ENCODE measurements around the gene AAR2. TPM values are rescaled to one million over a fixed set of nuclear protein-coding genes. Genes with fewer than 3 reads are reported as not detected.
A peak's percentile ranks its signal among the peaks of the same experiment; 100 is the strongest.

AAR2 gene, protein sequence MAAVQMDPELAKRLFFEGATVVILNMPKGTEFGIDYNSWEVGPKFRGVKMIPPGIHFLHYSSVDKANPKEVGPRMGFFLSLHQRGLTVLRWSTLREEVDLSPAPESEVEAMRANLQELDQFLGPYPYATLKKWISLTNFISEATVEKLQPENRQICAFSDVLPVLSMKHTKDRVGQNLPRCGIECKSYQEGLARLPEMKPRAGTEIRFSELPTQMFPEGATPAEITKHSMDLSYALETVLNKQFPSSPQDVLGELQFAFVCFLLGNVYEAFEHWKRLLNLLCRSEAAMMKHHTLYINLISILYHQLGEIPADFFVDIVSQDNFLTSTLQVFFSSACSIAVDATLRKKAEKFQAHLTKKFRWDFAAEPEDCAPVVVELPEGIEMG
- total RNA-seq (20.5 TPM), polyA plus RNA-seq (ENCODE audit: insufficient read depth in 1 of 8, insufficient read length in 8 of 8, low replicate concordance in 1 of 8) (10 to 100 TPM; 24.8 to 28.9 (median 27.4) TPM)
- long read RNA-seq, donor 1, partial matches to known transcripts = 10 of 14 reads
- long read RNA-seq, donor 1, other reads (novel, unspliced or antisense) = 0 of 14 reads
- long read RNA-seq, donor 2, partial matches to known transcripts = 0 of 4 reads
- long read RNA-seq, donor 2, other reads (novel, unspliced or antisense) = 0 of 4 reads
- long read RNA-seq, donor 3, partial matches to known transcripts = 7 of 13 reads
- long read RNA-seq, donor 3, other reads (novel, unspliced or antisense) = 0 of 13 reads
- long read RNA-seq, donor 4, transcript AAR2-201 (4 exons, 2,430 nt) = major isoform, 5 of 5 reads
- long read RNA-seq, donor 4, partial matches to known transcripts = 0 of 5 reads
- long read RNA-seq, donor 4, other reads (novel, unspliced or antisense) = 0 of 5 reads
- long read RNA-seq, donor 5, transcript AAR2-201 (4 exons, 2,430 nt) = major isoform, 16 of 27 reads
- long read RNA-seq, donor 5, partial matches to known transcripts = 9 of 27 reads
- long read RNA-seq, donor 5, other reads (novel, unspliced or antisense) = 0 of 27 reads
- long read RNA-seq, donor 6, transcript AAR2-201 (4 exons, 2,430 nt) = major isoform, 13 of 17 reads
- long read RNA-seq, donor 6, partial matches to known transcripts = 0 of 17 reads
- long read RNA-seq, donor 6, other reads (novel, unspliced or antisense) = 0 of 17 reads
- long read RNA-seq, donor 7, transcript AAR2-201 (4 exons, 2,430 nt) = major isoform, 11 of 13 reads
- long read RNA-seq, donor 7, partial matches to known transcripts = 0 of 13 reads
- long read RNA-seq, donor 7, other reads (novel, unspliced or antisense) = 0 of 13 reads
- long read RNA-seq, donor 8, transcript AAR2-201 (4 exons, 2,430 nt) = major isoform, 6 of 6 reads
- long read RNA-seq, donor 8, partial matches to known transcripts = 0 of 6 reads
- long read RNA-seq, donor 8, other reads (novel, unspliced or antisense) = 0 of 6 reads
- long read RNA-seq, donor 9, partial matches to known transcripts = 0 of 4 reads
- long read RNA-seq, donor 9, other reads (novel, unspliced or antisense) = 0 of 4 reads
- long read RNA-seq, donor 10, transcript AAR2-201 (4 exons, 2,430 nt) = major isoform, 6 of 7 reads
- long read RNA-seq, donor 10, partial matches to known transcripts = 0 of 7 reads
- long read RNA-seq, donor 10, other reads (novel, unspliced or antisense) = 0 of 7 reads
- long read RNA-seq, donor 11, transcript AAR2-201 (4 exons, 2,430 nt) = major isoform, 8 of 8 reads
- long read RNA-seq, donor 11, partial matches to known transcripts = 0 of 8 reads
- long read RNA-seq, donor 11, other reads (novel, unspliced or antisense) = 0 of 8 reads

GRCh38 chr20:36235892-36236785 is at the start of gene AAR2:
TSS of gene AAR2 (plus strand) at chr20:36236478. CDS start at chr20:36239869, 3,391 bp downstream.
- H3K36me3 ChIP-seq (ENCODE audit: control insufficient read depth, insufficient read depth, low read length) = peaks cover 17% of the 10 kb centered on the region
- no peaks in the 10 kb centered on the region for H3K27me3 ChIP-seq (ENCODE audit: control insufficient read depth, insufficient read depth, low read length)
- H3K27ac ChIP-seq (ENCODE audit: low read length) = peak within 1 kb of the TSS; percentile 86
- peak within 1 kb of the TSS; percentile 82 for H3K4me3 ChIP-seq (ENCODE audit: low read length)
- WGBS (ENCODE audit: insufficient coverage) = 13% methylated on average over 39 of the region's 44 CpGs
- no peaks in the 10 kb centered on the region for H3K9me3 ChIP-seq (replicated peaks; ENCODE audit: control insufficient read depth, low read depth, low read length)
- peak; percentile 89 for DNase-seq
- H3K4me1 ChIP-seq (ENCODE audit: control insufficient read depth, insufficient read depth, low read length) = peaks cover 13% of the 10 kb centered on the region

- no peak overlapping the region for H3K4me3 ChIP-seq (ENCODE audit: low read length)
- 94% methylated on average over 6 of the region's 10 CpGs for WGBS (ENCODE audit: insufficient coverage)
- H3K9me3 ChIP-seq (replicated peaks; ENCODE audit: control insufficient read depth, low read depth, low read length) = no peaks in the 10 kb centered on the region
- H3K27me3 ChIP-seq (ENCODE audit: control insufficient read depth, insufficient read depth, low read length) = no peaks in the 10 kb centered on the region
- H3K27ac ChIP-seq (ENCODE audit: low read length) = no peak overlapping the region
- H3K36me3 ChIP-seq (ENCODE audit: control insufficient read depth, insufficient read depth, low read length) = peaks cover 36% of the 10 kb centered on the region
- no peak for DNase-seq
- no peaks in the 10 kb centered on the region for H3K4me1 ChIP-seq (ENCODE audit: control insufficient read depth, insufficient read depth, low read length)
Observed at GRCh38 chr20:36193977-36194712, 42.1 kb upstream of the AAR2 start.

- Histone ChIP-seq H3K4me1 (ENCODE audit: control insufficient read depth, insufficient read depth, low read length) (no peaks in the 10 kb centered on the region), H3K27me3 (ENCODE audit: control insufficient read depth, insufficient read depth, low read length) (no peaks in the 10 kb centered on the region), H3K9me3 (replicated peaks; ENCODE audit: control insufficient read depth, low read depth, low read length) (no peaks in the 10 kb centered on the region), H3K36me3 (ENCODE audit: control insufficient read depth, insufficient read depth, low read length) (peaks cover 24% of the 10 kb centered on the region), H3K4me3 (ENCODE audit: low read length) (no peak overlapping the region), H3K27ac (ENCODE audit: low read length) (no peak overlapping the region)
- no peak for DNase-seq
- 77% methylated on average over 2 of the region's 2 CpGs for WGBS (ENCODE audit: insufficient coverage)
Observed at GRCh38 chr20:36196676-36197075, 39.6 kb upstream of the AAR2 start.

- no peak for DNase-seq
- no peaks in the 10 kb centered on the region for H3K9me3 ChIP-seq (replicated peaks; ENCODE audit: control insufficient read depth, low read depth, low read length)
- WGBS (ENCODE audit: insufficient coverage) = no CpG with 5 or more reads among the region's 2 CpGs
- peaks cover 26% of the 10 kb centered on the region for H3K36me3 ChIP-seq (ENCODE audit: control insufficient read depth, insufficient read depth, low read length)
- H3K4me1 ChIP-seq (ENCODE audit: control insufficient read depth, insufficient read depth, low read length) = no peaks in the 10 kb centered on the region
- H3K27ac ChIP-seq (ENCODE audit: low read length) = no peak overlapping the region
- H3K27me3 ChIP-seq (ENCODE audit: control insufficient read depth, insufficient read depth, low read length) = no peaks in the 10 kb centered on the region
- H3K4me3 ChIP-seq (ENCODE audit: low read length) = no peak overlapping the region
Observed at GRCh38 chr20:36197271-36197670, 39.0 kb upstream of the AAR2 start.

- H3K9me3 ChIP-seq (replicated peaks; ENCODE audit: control insufficient read depth, low read depth, low read length) = no peaks in the 10 kb centered on the region
- H3K4me3 ChIP-seq (ENCODE audit: low read length) = no peak overlapping the region
- H3K4me1 ChIP-seq (ENCODE audit: control insufficient read depth, insufficient read depth, low read length) = no peaks in the 10 kb centered on the region
- no peaks in the 10 kb centered on the region for H3K27me3 ChIP-seq (ENCODE audit: control insufficient read depth, insufficient read depth, low read length)
- no peak overlapping the region for H3K27ac ChIP-seq (ENCODE audit: low read length)
- DNase-seq = peak; percentile 84
- 50% methylated on average over 2 of the region's 6 CpGs for WGBS (ENCODE audit: insufficient coverage)
- peaks cover 18% of the 10 kb centered on the region for H3K36me3 ChIP-seq (ENCODE audit: control insufficient read depth, insufficient read depth, low read length)
Observed at GRCh38 chr20:36199345-36200257, 36.7 kb upstream of the AAR2 start.

DNA sequence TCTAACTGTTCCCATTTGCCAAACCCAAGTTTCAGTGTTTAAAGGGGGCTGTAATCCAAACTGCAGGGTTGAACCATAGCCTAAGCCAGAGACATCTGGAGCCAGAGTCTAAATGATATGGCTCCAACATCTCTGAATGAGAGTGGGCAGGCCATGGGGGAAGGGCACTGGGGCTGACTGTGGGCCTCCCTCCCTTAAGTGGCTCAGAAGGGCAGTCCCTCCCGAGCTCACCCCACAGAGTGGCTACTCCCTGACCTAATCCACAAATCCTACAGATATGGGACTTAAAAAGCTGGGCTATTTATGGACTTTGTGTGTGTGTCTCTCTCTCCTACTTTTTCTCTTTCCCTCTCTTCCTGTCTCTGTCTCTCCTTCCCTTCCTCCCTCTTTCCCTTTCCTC is 35.8 kb upstream of the AAR2 start:
- Histone ChIP-seq H3K9me3 (replicated peaks; ENCODE audit: control insufficient read depth, low read depth, low read length) (no peaks in the 10 kb centered on the region), H3K36me3 (ENCODE audit: control insufficient read depth, insufficient read depth, low read length) (peaks cover 14% of the 10 kb centered on the region), H3K4me1 (ENCODE audit: control insufficient read depth, insufficient read depth, low read length) (no peaks in the 10 kb centered on the region), H3K4me3 (ENCODE audit: low read length) (no peak overlapping the region), H3K27ac (ENCODE audit: low read length) (no peak overlapping the region), H3K27me3 (ENCODE audit: control insufficient read depth, insufficient read depth, low read length) (no peaks in the 10 kb centered on the region)
- no CpG with 5 or more reads among the region's 1 CpG for WGBS (ENCODE audit: insufficient coverage)
- no peak for DNase-seq

DNA sequence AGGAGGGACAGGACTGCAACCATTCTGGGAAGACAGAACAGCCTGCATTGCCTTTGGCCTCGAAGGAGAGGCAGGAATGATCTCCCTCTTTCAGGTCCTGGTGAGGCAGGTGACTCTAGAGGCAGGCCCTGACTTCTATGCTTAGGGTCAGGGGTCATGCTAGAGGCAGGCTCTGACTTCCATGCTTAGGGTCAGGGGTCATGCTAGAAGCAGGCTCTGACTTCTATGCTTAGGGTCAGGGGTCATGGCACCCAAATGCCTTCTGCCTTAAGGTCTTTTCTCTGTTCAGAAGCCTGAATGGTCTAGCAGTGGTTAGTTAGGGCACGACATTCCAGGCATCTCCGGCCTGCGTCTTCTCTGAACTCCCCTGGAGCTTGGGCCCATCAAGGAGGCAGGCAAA is 35.1 kb upstream of the AAR2 start:
- Histone ChIP-seq H3K27ac (ENCODE audit: low read length) (no peak overlapping the region), H3K4me1 (ENCODE audit: control insufficient read depth, insufficient read depth, low read length) (no peaks in the 10 kb centered on the region), H3K9me3 (replicated peaks; ENCODE audit: control insufficient read depth, low read depth, low read length) (no peaks in the 10 kb centered on the region), H3K36me3 (ENCODE audit: control insufficient read depth, insufficient read depth, low read length) (peaks cover 18% of the 10 kb centered on the region), H3K4me3 (ENCODE audit: low read length) (no peak overlapping the region), H3K27me3 (ENCODE audit: control insufficient read depth, insufficient read depth, low read length) (no peaks in the 10 kb centered on the region)
- DNase-seq = no peak
- 77% methylated on average over 4 of the region's 4 CpGs for WGBS (ENCODE audit: insufficient coverage)

All from muscle of leg (tissue), 16 donors.